ENCODE results near the gene NFIB.

NFIB gene

DNA sequence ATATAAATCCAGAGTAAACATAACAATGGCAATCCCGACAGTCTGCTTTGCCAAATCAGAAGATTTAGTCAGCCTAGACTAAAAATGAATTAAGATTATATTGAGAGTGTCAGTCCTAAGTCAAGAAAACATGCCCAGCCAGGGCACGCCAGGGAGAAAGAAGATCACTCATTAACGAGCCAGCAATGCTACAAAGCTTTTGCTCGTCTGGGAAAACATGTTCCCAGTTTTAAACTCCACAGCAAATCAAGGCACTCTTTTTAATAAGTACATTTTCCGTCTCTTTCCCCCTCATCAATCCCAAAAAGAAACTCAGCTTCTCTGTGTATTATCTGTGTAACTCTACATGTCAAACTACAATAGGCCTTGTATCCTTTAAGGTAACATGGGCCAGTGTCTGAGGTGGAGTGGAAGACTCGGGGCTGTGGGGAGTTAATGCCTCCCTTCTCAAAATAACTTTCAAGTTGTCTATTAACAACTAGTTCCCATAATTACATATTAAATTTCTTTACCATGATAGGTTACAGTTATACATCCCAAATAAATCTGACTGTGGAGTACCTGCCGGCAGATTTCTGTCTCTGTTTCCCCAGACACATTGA is 40.9 kb downstream of the NFIB start:
- no peak for DNase-seq

DNA sequence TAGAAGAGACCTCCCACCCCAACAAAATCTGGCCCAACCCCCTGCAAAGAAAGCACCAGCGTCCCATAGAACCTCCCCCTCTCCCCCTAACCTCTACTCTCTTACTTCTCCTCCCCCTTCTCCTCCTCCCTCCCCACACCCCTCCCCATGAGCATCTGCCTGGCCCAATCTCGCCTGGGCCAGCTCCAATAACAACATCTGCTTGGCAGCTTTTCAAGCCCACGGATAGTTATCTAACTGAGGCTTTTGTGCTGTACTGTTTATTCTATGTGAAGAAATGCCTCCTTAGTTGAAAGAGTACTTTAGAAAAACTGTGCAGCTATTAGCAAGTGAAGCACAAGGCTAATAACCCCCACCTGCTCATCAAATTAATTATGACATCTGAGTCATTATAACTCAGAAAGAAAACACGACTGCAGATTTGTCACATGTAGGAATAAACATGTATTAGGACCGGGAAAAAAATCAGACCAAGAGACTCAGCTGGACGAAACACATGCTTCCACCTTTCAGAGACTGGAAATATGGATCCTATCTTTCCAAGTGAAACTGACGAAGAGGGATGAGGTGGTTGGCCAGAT is 42.8 kb downstream of the NFIB start:
- DNase-seq: no peak

DNA sequence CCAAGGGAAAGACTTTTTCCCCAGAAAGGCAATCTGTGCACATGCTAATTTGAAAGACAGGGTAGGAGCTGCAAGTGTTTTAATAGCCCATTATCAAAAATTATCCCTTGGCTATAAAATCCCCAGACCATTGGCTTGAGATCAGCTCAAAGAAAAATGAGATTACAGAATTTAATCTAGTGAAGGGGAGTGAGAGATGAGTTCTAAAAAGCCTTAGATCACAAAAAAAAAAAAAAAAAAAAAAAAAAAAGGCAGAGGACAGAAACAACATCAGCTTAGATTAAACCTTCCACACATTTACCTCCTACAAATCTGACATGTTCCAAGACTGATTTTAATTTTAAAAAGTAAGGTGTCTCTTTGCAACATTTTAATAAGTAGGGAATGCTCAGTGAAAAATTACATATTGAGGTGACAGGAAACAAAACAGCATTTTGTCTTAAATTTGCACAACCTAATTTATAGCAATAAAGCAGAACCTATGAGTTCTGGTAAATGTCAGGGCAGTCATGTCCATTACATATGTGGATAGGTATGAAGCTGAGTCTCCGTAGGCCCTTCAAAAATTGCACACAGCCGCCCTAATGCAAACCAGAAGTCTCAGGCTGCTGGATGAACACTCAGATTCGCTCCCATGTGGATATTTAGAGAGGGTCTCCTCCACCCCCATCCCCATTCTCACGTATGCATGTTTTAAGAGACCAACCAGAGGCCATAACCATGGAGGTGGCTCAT is 43.4 kb downstream of the NFIB start:
- no peak for DNase-seq

DNA sequence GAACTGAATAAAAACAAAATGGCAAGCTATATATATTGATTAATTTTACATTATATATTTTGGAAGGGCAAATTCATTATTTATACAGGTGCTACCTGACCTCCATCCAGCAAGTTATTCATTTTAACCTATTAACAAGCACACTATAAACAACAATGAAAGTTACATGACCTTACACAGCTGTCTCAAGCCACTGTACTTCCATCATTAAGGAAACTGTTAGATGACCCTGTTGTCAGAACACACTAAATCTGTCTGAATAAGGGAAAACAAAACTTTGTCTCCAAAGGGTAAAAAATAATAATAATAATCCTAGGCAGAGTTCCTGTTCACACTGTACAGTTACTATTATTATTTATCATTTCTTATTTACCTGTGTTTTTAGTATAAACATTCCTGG is 44.0 kb downstream of the NFIB start:
- no peak for DNase-seq

DNA sequence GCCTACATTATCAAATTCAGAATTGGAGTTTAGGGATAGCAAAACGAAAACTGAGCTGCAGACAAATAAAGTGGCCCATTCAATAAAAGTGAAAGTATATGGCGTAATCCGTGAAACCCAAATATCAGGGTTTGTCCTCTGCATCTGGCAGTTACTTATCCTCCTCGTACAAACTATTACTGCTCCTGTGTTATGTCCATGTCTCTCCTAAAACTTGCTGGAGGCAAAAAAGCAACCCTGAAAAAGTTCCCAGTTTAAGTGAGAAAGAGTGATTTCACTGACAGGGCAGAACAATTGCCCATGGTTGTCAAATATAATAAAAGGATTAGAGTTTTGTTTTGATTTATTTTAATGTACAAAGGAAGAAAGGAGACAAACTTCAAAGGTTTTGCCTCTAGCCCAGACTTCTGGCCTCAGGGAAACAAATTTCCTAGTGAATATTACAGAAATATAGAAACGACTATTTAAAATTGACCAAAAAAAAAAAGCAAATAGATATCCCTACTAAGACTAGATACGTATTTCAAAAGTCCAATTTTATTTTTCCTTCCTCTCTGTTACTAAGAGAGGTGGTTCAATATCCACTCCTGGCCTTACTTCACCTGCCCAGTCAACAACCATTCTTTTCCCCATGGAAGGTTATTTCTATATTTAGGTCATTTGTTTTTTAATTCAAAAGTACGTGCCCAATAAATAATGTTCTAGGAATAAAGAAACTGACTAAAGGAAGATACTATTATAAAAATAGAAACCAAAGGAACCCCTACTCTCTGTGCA is 50.0 kb downstream of the NFIB start:
- no peak for DNase-seq

DNA sequence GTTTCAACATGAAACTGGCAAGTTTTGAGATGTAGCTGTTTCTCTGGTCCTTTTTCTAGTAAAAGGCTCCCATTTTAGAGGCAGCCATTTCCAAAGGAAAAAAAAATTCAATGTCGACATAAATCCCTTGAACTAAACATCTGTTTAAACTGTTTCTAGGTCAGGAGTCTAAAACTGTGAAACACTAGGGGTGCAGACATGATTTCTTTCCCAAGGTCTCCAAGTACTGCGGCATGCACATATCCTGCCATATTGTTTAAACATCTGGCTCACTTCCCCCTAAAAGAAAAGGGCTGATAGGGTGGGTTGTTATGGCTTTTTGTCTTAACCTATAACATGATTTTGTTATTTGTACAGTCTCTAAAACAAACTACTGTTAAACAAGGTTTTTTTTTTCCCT is 51.1 kb downstream of the NFIB start:
- DNase-seq: no peak

DNA sequence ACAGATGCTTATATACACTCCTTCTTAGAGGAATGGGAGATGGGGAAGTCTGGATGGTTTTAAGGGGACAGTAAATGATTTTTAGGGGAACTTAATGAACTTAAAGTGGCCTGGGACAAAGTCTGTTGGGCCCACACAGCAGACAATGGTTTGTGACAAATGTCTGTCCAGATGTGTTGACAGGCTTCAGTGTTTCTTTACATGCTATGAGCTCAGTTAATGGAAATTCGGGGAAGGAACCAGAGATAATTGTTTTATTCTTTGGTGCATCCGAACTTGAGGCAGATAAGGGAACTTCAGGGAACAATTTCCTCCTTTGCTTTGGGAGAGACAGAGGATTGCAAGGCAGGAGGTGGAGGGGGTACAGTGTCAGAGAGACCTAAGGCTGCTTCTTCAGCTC is 52.3 kb downstream of the NFIB start:
- no peak for DNase-seq

DNA sequence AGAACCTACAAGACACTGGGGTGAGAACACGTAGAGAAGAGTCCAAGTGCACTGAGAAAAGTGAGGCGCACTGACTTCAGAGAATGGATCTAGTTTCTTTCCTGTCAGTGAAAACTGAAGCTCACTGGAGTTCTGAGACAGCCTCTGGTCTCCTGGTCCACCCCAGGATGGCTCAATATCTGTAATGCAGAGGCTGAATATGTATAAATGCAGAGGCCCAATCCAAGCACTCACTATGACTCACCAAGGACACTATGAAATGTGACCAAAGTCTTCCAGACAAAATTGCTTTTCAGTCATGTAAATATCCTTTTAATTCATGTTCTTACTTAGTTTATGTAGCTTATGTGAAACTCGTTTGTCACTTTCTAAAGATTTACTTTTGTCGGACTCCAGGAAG is 53.8 kb downstream of the NFIB start:
- DNase-seq: no peak

DNA sequence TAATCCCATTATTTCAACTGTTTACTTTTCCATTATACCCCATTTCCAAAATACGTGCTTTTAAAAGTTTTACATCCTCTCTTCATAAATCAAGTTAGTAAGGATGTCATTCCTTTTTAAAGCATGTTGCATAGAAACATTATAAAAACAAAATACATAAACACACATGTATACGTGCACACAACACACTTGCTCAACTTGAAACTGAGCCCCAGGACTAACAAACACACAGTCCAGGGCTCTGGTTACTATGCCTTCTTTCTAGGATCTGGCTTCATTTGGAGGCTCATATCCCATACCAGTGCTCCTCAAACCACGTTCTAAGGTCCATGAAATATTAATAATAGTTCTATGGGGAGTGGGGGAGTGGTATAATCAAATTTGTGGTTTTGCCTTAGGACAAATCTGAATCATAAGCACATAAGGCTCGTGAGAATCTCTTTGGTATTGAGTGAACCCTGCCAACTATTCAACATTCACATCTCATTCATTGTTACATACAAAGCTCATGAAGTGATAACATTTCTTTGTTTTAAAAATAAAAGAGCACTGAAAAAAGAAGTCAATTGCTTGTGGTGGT is 55.2 kb downstream of the NFIB start:
- DNase-seq: no peak

DNA sequence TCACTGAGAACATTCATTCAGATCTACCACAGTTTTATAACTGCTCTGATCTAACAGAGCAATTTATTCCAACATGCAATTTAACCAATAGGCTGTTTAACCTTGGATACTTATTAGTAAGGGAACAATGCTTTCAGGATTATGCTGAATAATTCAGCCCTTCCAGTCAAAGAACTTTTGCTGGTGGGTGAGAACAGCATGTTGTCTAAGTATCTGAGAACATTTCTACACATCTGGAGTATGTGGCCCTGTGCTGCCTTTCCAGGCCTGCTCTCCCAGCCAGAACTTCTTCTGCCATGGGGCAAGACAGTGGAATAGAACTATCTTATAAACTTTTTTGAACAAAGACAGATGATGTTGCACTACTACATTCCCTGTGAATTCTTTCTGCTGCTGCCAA is 55.8 kb downstream of the NFIB start:
- DNase-seq: no peak

DNA sequence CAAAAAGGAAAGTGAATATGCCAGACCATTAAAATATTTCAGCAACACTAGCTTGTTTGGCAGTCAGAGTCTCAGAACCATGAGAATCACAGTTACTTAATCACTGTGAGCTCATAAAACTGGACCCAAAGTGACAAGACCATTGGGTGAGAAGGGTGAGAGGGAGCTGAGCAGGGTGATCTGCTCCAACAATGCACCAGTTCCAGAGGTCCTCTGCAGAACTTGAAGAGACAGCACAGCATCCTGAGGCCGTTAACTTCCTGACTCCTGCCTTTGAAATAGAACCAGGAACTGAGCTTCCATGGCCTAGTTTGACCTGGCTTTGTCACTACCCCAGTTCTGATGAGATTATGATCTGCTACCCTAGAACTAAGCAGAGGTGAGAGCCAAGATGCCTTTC is 57.4 kb downstream of the NFIB start:
- no peak for DNase-seq

DNA sequence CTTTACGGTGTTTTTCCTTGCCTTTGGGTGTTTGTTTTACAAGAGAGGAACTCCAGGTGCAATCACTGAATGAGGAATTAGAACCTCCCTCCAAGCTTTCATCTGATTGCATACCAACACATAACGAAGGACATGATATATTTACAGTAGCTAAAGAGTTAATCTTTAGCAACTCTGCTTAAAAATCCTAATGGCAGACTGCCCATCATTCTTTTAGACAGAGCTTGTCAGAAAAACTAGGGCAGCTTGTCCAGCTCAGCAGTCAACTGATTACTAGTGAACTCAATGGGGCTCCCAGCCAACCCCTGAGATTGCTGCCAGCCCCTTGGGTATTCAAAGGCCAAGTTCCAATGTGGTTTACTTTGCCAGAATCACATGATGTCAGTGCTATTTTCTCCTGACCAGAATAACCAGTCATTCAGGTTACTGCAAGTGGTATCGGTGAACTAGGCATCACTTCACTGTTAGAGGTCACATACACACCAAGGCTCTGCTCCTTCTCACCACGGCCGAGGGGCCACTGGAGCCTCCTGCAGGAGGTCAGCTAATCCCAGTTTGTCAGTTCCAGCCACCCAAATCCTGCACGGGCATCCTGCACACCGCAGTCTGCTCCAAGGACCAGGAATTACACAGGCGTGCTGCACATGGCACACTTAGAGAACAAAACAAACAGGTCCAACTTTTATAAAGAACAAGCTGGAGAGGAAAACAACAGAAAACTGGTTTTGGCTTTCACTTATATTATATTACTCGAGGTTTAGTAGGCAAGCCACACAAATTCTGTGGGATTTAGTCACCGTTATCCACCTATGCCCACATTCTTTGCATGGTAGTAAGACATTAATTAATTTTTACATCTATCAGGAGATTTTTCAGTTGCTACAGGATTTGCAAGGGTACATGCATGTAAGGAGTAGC is 62.5 kb downstream of the NFIB start:
- DNase-seq: no peak

DNA sequence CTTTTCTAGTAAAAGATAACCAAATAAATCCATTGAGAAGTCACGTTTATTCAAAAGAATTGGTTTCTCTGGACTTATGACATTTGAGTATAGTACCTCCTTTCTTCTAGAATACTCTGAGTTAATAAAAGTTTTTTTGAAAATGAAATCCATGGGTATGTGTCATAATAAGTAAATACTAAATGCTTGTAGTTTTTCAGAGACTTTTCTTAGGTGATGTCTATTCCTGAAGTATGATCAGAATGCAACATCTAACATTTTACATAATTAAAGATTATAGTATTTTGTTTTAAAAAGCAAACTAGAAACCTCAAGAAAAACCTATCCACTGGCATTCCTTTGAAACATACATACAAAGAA is 63.2 kb downstream of the NFIB start:
- no peak for DNase-seq

DNA sequence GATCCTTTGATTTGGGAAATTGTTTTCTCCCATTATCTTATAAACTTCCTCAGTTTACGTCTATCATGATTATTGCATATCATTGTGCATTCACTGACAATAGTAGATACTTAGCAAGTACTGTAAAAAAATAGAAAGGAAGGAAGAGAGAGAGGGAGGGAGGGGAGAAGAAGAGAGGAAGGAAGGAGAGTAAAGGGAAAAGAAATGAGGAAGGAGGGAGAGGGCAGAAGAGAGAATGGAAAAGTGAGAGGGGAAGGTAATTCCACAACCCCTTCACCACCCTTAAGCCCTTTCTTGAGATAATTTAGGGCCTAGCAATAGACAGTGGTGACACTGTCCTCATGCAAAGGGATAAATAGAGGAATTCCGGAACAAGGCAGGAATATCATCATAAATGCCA is 64.4 kb downstream of the NFIB start:
- no peak for DNase-seq

DNA sequence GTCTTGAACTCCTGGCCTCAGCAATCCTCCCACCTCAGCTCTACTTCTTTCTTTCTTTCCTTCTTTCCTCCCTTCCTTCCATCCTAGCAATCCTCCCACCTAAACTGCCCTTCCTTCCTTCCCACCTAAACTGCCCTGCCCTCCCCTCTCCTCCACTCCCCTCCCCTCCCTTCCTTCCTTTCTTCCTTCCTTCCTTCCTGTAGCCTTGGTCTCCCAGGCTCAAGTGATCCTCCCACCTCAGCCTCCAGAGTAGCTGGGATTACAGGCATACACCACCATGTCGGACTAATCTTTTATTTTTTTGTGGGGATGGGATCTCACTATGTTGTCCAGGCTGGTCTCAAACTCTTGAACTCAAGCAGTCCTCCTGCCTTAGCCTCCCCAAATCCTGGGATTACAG is 65.8 kb downstream of the NFIB start:
- DNase-seq: no peak

DNA sequence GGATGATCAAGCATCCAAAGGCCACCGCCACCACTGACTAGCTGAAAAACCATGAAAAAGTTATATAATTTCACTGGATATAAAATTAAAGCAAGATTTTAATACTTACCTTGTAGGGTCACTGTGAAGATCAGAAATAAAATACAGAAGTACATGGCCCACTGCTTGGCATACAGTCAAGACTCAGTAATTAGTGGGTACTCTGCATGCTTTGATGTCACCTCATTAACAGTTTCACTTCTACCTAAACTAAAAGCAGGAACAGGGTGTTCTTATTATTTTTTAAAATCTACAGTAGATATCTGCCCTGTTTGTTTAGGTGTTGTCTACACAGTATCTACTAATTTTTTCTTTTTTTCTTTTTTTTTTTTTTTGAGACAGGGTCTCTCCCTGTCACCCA is 66.4 kb downstream of the NFIB start:
- no peak for DNase-seq

DNA sequence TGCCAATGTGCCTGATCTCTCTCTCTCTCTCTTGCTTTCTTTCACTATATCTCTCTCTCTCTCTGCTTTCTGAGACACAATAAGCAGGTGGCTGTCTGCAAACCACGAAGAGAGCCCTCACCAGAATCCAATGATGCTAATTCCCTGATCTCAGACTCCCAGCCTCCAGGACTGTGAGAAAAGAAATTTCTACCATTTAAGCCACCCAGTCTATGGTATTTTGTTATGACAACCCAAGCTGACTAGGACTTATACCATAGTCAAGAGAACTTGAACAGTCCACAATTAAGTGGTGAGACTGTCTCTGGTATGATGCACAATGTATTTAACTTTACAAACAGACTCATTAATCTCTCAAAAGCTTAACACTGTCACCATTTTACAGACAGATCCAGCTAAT is 67.0 kb downstream of the NFIB start:
- no peak for DNase-seq

DNA sequence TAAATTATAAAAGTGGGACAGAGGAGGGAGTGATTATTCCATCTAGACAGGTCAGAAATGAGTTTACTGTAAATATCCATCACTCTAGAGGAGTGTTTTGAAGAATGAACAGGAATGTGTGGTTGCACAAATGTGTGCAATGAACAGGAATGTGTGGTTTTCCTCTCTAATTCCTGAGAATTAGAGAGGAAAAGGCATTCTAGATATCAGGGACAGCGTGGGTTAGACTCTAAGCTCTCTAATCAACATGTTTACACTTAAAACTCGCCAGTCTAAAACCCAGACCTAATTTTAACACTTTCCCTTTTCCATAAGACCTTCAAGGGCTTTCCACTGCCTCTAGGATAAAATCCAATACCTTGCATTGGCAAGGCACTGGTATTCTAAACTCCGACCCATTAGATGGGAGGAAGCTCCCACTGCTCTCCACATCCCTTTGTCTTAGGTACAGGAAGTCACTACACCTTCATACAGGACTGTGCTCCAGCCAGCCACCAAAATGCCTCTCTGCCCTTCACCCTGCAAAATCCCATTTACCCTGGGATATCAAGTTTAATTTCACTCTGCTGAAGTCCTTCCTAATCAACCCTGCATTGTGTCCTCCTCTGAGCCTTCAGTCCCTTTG is 67.9 kb downstream of the NFIB start:
- no peak for DNase-seq

DNA sequence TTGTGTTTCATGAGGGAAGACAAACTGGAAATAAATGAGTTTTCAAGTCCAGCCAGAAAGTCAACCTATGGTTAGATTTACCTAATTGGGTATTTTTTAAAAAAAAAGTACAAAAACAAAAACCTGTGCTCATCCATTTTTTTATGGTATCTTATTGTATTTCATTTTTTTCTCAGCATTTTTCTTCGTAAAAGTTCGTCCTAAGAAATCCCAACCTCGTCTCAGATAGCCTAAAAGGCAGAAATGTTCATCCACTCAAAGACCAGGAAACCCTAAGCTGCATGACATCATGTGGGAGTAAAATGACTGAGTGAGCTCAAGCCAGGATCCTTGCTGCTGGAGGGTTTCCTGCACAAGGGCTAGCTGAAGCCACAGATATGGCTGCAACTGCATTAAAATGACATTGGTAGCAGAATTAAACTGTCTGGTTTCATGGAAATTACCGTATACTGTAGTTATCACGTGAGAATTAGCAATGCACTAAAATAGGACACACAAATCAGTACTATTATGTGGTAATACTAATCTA is 70.4 kb downstream of the NFIB start:
- DNase-seq: no peak

DNA sequence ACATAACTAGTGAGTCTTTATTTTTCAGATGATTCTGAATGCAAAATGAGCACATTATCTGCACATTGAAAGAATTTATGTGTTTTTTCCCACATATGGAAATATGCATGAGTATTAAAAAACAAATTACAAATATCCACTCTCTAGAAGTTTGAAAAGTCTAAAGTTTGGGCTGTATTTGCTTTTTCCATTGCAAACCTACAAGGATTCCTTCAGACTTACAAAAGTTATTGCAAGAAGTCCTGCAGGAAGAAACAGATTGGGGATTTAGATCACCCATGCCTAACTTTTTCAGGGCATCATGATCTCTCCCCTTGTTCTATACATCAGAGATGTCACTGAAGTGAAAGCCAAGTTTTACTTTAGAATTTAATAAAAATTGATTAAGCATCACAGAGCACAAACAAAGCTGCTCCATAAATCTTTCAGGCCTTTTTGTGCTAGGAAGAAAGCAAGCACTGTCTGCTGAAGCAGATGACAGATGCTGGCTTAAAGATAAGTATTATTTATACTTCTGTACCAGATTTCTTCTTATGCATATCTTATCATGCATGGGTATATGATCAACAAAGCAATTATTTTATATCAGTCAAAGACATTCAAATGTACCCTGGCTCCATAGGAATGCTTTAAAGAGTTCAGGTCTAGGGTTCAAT is 71.7 kb downstream of the NFIB start:
- no peak for DNase-seq

DNA sequence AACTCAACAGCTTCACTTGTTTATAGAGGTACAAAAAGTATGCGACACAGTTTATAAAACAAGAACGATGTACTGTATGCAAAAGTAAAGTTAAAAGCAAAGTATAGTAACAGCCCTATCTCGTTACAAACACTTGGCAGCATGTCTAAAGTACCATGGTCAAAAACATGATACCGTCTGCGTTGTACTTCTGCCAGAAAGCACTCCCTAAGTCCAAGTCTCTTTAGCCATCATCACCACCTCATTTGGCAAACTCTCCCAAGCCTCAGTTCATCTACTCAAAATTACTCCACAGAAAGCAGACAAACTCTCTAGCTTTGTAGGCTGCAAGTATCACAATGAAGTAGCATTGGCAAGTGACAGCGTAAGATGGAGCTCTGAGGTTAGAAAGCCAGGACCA is 73.4 kb downstream of the NFIB start:
- DNase-seq: no peak
